NCI-H2171 (cell line): ENCODE measurements around the gene LRRC57.
"Not testable (repeated sequence)": the region's sequence is repeated elsewhere in the genome, so short reads cannot be mapped to it uniquely, and the experiment has no call there.

ENCODE experiments used
- DNase-seq: peaks from one replicate; lab custom pipeline; 2025; lab: John Stamatoyannopoulos, UW

Gene LRRC57

DNA sequence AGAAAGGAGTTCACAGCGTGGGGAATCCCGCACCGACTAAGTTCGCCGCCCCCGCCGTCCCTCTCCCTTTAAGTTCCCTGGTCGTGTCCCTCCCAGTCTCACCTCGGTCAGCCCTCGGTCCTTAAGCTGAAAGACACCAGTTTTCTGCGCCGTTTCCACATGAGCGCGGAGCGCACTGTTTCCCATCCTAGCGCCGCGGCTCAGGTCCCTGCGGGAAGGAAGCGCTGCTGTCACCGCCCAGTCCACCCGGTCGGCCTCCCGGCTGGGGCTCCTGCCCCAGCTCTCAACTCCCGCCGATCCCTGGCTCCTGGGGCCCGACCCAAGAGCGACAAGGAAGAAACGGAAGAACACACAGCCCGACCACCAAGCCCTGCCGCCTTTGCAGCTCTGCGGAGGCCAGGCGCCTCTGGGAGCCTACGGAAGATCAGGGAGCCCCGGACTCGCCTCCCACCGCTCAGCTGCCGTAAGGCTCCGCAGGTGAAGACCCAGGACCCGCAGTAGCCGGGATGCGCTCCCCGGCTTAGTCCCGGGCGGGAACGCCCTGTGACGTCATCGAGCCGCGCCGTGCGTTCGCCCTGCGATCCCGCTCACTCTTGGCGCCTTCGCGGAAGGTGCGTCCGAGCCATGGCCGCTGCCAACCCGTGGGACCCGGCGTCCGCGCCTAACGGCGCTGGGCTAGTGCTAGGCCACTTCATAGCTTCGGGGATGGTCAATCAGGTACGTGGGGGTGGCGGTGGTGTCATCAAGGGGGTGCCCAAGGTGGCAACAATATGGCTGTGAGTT is at the start of gene LRRC57, which contains the start of gene HAUS2:
TSS of gene LRRC57 (minus strand) at position 545 of the 783 bp plus-strand sequence. CDS start at position 186, 359 bp downstream.
TSS of gene HAUS2 (plus strand) at position 590 of the 783 bp plus-strand sequence. CDS start at position 625, 35 bp downstream.
- DNase-seq, result peak; percentile 86

DNA sequence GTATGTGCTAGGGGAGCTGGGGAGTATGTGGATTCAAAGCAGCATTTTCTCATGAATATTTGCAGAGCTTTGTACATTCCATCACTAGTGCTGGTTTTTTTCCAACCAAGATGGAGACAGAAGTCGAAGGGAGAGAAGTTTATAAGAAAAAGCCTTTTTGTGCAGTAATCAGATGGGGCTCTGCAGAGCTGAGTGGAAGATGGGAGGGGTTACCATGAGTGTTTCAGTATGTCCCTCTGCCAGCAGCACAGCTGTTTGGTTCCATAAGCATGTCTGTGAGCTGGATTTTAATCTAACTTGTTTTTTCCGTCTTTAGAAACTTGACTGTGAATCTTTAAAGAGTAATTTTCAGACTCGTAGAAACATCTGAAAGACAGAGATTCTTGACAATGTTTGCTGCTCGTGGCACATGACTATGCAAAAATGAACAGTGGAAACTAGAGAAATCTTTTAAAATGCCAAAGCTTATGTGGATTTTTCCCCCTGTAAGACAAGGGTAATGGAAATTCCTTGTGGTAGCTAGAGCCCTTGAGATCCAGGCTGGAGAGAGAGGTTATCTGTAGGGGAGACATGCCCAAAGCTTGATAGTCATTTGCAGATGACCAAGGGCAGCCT is 47.1 kb upstream of the LRRC57 start:
- no peak for DNase-seq

DNA sequence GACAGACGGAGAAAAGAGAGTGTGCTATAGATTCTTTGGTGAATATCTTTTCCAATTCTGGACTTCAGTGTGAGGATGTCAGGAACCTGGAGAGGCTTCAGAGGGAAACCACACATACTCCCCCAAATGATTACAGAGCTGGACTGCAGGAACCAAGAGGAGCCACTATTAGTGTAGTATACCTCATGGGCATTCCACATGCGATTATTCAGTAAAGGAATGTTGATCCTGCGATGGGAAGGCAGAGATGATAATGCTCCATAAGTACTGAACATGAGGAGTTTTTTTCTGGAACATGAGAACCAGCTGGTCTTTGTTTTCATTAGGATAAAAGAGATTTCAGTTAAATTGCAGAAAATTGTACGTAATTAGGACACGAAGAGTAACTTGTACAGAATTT is 45.5 kb upstream of the LRRC57 start:
- no peak for DNase-seq

DNA sequence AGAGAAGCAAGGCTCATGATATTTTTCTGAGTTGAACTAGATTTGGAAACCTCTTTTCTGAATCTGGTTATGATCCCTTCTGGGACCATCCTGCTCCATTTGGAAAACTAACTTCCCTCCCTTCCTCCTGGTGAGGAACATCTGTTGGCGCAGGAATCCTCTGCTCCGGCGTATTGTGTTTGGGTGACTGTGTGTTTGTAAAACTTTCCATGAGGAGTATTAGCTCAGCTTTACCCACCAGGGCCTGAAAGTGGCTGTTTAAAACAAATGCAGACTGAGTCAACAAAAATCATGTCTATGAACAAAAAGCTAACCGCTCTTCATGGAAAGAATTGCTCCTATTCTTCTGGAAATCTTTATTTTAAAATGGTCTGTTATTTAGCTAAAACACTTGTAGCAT is 44.5 kb upstream of the LRRC57 start:
- DNase-seq, result no peak

DNA sequence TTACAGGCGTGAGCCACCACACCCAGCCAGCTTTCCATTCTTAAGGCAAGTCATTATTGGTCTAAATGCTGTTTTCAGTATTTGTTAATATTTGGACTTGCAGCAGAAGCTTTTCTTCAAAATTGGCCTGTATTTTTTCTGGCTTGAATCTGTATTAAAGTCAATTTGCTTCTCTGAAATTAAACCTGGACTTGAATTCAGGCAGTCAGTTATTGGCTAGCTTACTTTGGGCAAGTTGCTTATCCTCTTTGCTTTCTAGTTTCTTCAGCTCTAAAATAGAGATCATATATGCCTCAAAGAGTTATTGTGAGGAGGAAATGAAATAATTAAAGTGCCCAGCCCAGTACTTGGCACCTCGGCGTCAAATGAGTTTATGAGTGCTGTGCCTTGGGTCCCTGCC is 44.1 kb upstream of the LRRC57 start:
- no peak for DNase-seq

DNA sequence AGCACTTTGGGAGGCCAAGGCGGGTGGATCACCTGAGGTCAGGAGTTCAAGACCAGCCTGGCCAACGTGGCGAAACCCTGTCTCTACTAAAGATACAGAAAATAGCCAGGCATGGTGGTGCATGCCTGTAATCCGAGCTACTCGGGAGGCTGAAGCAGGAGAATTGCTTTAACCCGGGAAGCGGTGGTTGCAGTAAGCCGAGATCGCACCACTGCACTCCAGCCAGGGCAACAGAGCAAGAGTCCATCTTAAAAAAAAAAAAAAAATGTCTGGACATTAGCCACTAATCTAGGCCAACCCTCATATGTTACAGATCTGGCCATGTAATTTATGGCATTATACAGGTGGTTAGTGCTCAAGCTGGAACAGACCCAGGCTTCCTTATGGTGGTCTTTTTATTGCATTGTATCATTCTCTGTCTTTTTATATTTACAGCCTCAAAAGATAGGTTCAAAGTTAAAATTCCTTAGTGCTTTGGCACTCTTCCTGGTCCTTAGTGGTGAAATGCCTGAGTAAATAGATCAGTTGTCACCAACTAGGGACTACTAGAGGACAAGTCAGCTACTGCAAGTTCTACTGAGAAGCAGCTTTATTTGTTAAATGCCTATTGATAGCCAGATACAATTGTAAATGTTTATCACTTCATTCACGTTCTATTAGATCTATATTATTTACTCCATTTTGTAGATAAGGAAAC is 42.8 kb upstream of the LRRC57 start:
- DNase-seq, result no peak

DNA sequence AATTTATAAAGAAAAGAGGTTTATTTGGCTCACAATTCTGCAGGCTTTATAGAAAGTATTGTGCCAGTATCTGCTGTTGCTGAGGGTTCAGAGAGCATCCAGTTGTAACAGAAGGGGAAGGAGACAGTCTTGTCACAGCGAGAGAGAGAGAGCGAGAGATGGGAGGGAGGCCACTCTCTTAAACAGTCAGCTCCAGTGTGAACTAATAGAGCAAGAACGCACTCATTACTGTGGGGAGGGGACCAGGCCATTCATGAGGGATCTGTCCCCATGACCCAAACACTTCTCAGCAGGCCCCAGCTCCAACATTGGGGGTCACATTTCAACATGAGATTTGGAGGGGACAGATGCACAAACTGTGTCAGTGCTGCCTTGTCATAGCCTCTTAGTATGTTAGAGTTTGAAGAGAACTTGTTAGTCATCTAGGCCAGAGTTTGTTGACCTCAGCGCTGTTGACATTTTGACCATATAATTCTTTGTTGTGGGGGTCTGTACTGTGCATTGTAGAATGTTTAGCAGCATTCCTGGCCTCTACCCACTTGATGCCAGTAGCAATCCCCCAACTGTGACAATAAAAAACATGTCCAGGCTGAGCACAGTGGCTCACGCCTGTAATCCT is 42.1 kb upstream of the LRRC57 start:
- no peak for DNase-seq

DNA sequence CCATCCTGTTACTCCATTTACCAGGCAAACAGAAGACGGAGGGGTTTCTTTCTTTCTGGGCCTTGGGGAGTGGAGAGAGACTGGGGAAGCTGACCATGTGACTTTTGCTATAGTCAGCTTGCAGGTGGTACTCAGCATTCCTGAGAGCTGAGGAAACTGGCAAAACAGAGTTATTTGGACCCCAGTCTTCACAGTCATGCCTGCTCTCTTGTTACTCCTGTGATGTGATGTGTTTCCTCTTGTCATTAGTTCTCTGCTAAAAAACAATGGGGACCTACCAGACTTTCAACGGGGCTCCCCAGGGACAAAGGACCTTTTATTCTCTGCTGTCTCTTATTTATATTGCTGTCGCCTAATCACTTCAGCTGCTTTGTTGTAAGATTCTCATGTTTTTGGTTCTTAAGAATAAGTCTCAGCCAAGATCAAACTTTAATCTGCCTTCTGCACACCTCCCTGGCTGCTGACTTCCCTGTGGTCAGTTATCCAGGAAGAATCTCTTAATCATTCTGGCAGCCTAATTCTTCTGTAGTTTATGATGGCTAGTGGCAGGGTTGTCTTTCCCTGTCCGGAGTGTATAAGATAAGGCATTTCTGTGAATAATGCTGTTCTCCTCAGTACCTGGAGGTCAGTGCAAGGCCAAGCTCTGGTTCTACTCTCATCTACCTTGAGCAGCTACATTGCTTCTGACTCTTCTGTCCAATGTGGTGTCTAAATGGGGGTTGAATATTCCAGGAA is 35.6 kb upstream of the LRRC57 start:
- no peak for DNase-seq

DNA sequence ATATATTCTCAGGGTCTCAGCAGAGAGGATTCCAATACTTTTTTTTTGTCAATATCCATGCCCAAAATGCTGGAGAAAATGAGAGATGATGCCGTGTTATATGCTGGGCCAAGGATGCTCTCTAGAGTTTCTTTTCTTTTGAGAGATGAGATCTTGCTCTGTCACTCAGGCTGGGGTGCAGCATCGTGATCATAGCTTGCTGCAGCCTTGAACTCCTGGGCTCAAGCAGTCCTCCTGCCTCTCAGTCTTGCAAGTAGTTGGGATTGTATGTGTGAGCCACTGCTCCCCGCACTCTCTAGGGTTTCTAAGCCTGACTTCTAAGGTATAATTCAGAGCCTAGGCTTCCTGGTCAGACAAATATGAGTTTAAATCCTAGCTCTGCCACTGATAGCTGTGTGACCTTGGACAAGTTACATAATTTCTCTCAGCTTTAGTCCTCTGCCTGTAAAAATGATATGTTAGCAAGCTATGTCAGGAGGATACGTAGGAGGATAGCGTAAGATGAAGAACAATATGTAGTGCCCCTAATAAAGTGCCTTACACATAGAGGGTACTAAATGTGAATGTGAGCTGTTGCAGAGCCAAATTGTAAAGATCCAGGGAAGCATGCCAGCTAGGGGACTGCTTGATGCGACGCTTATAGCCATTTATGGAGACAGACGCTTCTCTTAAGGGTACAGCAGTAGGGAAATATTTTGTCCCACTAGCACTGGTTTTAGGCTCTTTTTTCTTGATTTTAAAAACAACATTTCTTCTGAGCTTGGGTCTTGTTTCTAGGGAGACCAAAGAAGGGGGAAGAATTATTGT is 34.2 kb upstream of the LRRC57 start:
- no peak for DNase-seq

DNA sequence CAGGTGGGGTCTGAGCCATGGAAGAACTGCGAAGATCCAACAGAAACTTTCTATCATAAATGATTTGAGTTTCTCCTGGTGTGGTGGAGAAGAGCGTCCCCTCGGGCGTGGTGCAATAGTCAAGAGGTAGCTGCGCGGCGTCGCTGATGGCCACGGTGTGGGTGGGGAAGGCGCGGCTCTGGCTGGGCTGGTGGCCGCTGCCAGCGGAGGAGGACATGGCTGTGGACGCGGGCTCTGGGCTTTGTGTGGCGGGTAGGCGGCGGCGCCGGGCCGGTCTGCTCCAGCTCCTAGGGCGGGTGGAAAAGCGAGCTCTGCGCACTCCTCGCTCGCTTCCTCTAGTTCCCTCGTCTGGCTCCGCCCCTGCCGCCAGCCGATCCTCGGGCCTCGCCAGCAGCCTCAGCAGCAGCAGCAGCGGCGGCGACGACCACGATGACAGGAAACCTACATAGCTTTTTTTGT is 32.7 kb upstream of the LRRC57 start:
- DNase-seq, result no peak

DNA sequence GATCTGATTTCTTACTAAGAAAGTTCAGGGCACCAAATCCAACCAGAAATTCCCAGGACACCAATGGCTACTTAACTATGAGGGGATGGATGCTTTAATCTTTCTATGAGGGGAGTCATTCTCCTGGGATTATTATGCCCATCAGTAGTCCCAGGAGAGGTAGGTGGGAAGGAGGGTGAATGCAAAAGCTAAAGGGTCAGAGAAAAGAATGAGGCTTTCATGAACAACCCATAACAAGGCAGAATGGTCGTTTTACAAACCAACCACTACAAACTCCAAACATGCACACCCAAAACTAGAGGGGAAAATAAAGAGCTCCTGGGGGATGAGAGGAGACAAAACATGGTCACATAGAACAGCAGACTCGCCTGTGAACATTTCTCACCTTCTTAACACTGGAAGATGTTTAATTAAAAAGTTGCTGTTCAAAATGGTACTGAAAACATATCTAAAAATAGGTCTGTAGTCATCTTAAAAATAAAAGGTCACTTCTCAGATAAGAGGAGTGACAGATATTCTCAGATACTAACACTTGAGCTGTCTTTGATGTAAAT is 30.5 kb upstream of the LRRC57 start:
- no peak for DNase-seq

DNA sequence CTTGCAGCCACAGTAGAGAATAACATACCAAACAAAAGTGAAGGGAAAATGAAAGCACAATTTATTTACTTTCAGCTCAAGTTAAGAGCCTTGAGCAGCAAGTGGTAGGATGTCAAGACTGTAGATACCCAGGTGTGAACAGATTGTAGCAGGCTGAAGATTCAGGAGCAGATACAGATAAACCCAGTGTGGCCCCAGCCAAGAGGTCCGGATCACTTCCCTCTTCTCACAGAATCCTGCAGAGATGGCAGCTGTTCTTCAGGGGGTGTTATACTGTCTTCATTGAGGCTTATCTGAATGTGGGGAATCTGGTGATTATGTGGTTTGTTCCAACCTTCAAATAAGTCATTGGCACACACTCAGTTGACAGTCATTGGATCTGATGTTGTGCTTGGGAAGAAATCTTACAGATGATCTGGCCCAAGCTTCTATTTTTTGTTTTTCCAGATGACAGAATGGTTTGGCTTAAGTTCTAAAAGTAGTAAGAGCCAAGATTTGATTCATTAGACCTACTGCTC is 29.0 kb upstream of the LRRC57 start:
- peak; percentile 4 for DNase-seq

DNA sequence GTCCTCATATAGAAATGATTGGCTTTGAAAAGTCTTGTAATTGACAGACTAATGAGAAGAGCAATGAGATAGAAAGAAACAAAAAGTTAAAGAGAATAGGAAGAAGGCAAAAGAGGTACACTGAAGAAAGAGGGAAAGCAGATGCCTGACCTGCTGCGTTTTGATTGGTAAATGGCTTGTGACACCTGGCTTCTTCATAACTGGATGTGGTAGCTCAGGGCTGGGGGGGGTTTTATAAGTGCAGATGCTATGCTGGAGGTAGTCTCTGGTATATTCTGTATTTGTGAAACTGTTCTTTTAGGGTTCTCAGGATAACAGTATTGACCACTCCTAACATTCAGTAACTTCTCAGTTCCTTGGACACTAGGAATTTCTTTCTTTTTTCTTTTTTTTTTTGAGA is 28.2 kb upstream of the LRRC57 start:
- no peak for DNase-seq

DNA sequence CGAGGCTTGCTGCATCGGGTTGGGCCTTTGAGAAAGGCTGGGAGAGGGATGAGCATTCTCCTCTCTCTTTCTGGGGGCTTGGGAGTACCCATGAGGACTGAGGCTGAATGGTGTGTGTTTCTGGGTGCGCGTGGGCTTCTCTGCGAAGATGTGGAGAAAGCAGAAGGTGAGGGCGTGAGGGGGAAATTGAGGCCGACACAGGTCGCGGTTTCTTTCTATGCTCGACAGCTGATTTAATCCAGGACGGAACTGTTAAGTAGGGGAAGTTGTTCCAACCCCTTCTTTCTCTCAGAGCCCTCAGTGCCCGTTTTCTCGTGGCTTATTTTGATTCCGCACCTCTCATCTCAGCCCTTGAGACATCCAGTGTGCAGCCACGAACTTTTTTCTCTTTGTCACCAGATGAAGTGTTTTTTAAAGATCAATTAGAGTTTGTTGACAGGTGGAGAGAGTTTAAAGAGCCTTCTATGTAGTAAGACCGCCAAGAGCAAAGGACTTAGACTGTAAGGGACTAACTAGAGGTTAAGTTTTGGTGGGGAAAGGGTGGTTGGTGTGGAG is 27.5 kb upstream of the LRRC57 start:
- no peak for DNase-seq

DNA sequence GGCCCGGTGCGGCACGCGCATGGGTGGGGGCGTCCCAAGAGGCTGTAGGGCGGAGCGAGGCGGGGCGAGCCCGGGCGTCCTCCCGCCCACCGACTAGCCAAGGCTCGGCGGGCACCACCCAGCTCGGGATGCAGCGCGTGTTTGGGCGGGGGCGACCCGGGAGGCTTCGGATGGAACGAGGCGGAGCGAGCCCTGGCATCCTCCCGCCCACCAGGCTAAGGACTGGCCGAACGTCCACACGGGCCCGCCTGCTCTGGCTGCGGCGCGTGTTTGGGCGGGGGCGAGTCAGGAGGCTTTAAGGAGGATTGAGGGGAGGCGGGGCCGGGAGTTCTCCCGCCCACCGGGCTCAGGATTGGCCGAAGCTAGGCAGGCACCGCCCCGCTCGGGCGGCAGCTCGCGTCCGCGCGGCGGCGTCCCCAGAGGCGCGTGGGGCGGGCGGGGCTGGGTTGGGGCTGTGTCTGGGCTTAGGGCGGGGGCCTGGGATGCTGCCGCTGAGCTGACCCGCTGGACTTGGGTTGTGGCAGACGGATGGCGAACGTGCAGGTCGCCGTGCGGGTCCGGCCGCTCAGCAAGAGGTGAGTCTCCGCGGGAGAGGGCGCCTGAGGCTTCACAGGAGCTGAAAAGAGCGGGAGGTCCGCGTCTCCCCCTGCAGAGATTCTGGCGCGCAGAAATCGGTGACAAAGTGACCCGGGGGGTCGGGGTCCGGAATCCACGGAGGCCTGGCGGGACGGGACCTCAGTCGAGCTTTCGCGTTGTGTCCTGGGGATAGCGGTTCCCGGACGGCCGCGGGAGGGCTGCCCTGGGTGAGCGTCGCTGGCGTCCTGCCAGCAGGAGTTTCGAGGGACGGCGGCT is 26.8 kb upstream of the LRRC57 start, which contains the start of gene STARD9:
TSS of gene STARD9 (plus strand) at position 419 of the 852 bp plus-strand sequence. CDS start at position 529, 110 bp downstream.
- peak; percentile 95 for DNase-seq

DNA sequence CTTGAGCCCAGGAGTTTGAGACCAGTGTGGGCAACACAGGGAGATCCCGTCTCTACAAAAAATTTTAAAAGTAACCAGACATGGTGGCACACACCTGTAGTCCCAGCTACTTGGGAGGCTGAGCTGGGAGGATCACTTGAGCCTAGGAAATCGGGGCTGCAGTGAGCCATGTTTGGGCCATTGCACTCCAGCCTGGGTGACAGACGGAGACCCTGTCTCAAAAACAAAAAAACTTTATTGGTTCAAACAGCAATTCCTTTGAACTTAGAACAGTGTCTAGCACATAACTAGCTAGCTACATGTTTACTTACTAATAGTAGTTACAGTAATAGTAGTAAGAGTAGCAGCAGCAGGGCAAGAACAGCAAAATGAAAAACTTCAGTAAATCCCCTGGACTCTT is 10.1 kb upstream of the LRRC57 start:
- no peak for DNase-seq

DNA sequence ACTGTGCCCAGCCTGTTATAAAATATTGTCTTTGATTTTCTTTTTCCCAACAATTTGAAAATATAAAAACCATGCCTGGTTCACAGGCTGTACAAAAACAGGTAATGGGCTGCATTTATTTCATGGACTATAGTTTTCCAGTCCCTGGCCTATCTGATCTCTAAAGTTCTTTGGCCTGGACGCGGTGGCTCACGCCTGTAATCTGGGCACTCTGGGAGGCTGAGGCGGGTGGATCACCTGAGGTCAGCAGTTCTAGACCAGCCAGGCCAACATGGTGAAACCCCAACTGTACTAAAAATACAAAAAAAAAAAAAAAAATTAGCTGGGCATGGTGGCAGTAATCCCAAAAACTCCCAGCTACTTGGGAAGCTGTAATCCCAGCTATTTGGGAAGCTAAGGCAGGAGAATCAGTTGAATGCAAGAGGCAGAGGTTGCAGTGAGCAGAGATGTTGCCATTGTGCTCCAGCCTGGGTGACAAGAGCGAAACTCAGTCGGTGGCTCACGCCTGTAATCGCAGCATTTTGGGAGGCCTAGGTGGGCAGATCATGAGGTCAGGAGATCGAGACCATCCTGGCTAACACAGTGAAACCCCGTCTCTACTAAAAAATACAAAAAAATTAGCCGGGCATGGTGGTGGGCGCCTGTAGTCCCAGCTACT is 8.1 kb upstream of the LRRC57 start:
- DNase-seq, result not testable (repeated sequence)

DNA sequence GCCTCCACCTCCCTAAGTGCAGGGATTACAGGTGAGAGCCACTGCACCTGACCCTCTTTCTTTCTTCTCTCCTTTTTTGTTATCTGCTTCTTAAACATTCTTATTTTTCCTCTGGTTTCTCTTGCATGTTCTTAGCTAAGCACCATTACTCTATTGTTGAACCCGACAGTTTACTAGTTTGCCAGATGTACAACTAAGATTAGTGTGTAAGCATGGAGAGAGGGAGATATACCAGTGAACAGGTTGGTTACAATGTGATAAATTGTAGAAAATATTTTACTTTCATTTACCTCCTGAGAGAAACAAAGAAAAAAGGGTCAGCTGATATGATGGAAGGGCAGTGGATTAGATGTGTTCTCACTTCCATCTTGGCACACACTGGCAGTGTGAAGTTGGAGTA is 5.0 kb upstream of the LRRC57 start:
- DNase-seq, result no peak
